Skeletal muscle tissue (tissue), 4 donors: Measurements from ENCODE around the gene CHID1. TPM values are rescaled to one million over a fixed set of nuclear protein-coding genes. Genes with fewer than 3 reads are reported as not detected.

Source experiments
- H3K27ac ChIP-seq: one replicate; pipeline ENCODE4 v1.7.0; 2013; ENCODE audit warnings: mild to moderate bottlenecking, low read depth, low read length, inconsistent platforms
- H3K27me3 ChIP-seq, 3 donors: one replicate each; pipeline ENCODE4 v1.7.0; 2013; ENCODE audit warnings: low read length in 3 of 3; ENCODE audit not compliant: control insufficient read depth in 3 of 3, insufficient read depth in 3 of 3
- H3K36me3 ChIP-seq, 3 donors: one replicate each; pipeline ENCODE4 v1.7.0; 2013; ENCODE audit warnings: low read length in 3 of 3; ENCODE audit not compliant: control insufficient read depth in 3 of 3, insufficient read depth in 3 of 3
- H3K4me1 ChIP-seq, 3 donors: one replicate each; pipeline ENCODE4 v1.7.0; 2013; ENCODE audit warnings: low read length in 3 of 3, mild to moderate bottlenecking in 3 of 3; ENCODE audit not compliant: control insufficient read depth in 3 of 3, insufficient read depth in 3 of 3
- H3K4me3 ChIP-seq, 3 donors: one replicate each; pipeline ENCODE4 v1.7.0; 2013; ENCODE audit warnings: low read length in 3 of 3
- H3K9ac ChIP-seq, 3 donors: one replicate each; pipeline ENCODE4 v1.7.0; 2013; ENCODE audit warnings: low read length in 3 of 3, mild to moderate bottlenecking in 3 of 3, moderate library complexity in 2 of 3, low read depth in 1 of 3
- H3K9me3 ChIP-seq, 3 donors: one replicate each; pipeline ENCODE4 v1.7.0; 2013; ENCODE audit warnings: low read length in 3 of 3; ENCODE audit not compliant: control insufficient read depth in 3 of 3
- total RNA-seq: library from RNA; depleted of rRNA; stranded (reverse); fragments of >200 nt; gene quantifications from one replicate; pipeline ENCODE4 v1.2.3, GENCODE V29; 2014
- donor health status: Osteomylitis.

Gene CHID1
- total RNA-seq, 1 donor from 2014 or later = 26.1 TPM

GRCh38 chr11:849104-849824 is 61.3 kb downstream of the CHID1 start:
- Histone ChIP-seq H3K36me3 (no peaks in the 10 kb centered on the region), H3K4me3 (no peak overlapping the region), H3K4me1 (peaks cover 28 to 41% (median 33%) of the 10 kb centered on the region in 3 donors), H3K9me3 (no peaks in the 10 kb centered on the region), H3K9ac (no peak overlapping the region), H3K27me3 (peaks cover 6 to 23% (median 12%) of the 10 kb centered on the region in 3 donors), H3K27ac (no peak overlapping the region)

DNA sequence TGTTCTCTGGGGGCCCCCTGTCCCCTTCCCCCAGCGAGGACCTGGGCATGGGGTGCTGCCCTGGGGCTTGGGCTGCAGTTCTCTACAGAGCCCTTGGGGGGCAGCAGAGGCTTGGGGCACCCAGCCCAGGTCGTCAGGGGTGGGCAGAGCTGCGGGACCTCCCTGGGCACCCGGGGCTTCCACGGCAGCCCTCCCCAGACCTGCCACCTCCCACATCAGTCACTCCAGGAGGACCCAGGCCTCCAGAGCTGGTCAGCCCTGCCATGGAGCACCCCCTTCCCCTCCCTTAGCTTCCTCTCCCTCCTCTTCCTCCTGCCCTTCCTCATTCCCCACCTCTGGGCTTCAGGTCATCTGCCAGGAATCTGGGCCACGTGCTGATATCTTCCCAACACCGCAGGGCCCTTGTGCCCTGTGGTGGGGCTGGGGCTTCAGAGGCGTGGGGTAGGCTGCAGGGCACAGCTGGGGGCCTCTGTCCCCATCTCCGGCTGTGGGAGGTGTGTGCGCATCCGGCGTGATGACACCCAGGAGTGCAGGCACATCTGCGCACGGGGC is 62.2 kb downstream of the CHID1 start:
- Histone ChIP-seq H3K9ac (peak overlapping the region in 1 of 3 donors; percentile 16), H3K27me3 (peaks cover 6 to 23% (median 12%) of the 10 kb centered on the region in 3 donors), H3K4me1 (peaks cover 28 to 48% (median 37%) of the 10 kb centered on the region in 3 donors), H3K36me3 (no peaks in the 10 kb centered on the region), H3K4me3 (no peak overlapping the region), H3K9me3 (no peaks in the 10 kb centered on the region), H3K27ac (no peak overlapping the region)

DNA sequence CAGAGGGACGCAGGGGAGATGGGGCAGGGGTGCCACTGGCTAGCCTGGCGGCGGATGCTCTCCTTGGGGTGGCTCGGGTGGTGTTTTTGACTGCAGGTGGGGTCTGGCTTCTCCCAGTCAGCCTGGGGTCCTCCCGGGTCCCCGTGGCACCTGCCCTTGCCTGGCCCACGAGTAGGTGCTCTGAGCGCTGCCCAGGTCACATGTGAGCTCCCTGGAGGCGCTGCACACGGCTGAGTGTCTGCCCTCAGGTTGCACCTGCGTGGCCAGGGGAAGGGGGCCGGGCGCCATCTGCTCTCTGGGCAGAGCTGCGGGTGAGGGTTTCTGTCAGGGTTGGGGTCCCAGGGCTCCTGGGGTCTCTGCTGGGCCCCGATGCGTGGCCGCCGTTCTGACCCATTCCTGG is 62.7 kb downstream of the CHID1 start:
- Histone ChIP-seq H3K27ac (no peak overlapping the region), H3K4me1 (peaks cover 28 to 52% (median 38%) of the 10 kb centered on the region in 3 donors), H3K9ac (peak overlapping the region in 1 of 3 donors; percentile 16), H3K36me3 (no peaks in the 10 kb centered on the region), H3K4me3 (no peak overlapping the region), H3K27me3 (peaks cover 6 to 23% (median 12%) of the 10 kb centered on the region in 3 donors), H3K9me3 (no peaks in the 10 kb centered on the region)

- Histone ChIP-seq H3K9me3 (no peaks in the 10 kb centered on the region), H3K9ac (peak overlapping the region in 1 of 3 donors; percentile 16), H3K27ac (no peak overlapping the region), H3K36me3 (no peaks in the 10 kb centered on the region), H3K27me3 (peaks cover 6 to 23% (median 12%) of the 10 kb centered on the region in 3 donors), H3K4me3 (no peak overlapping the region), H3K4me1 (peaks cover 28 to 52% (median 38%) of the 10 kb centered on the region in 3 donors)
Observed at GRCh38 chr11:846496-847098, 64.0 kb downstream of the CHID1 start.

GRCh38 chr11:845872-846495 is 64.6 kb downstream of the CHID1 start:
- Histone ChIP-seq H3K4me1 (peaks cover 29 to 58% (median 42%) of the 10 kb centered on the region in 3 donors), H3K4me3 (no peak overlapping the region), H3K27ac (peak overlapping the region; percentile 91), H3K36me3 (peaks cover 0 to 2% (median under 1%) of the 10 kb centered on the region in 3 donors), H3K27me3 (peaks cover 6 to 23% (median 12%) of the 10 kb centered on the region in 3 donors), H3K9me3 (no peaks in the 10 kb centered on the region), H3K9ac (peak overlapping the region in 1 of 3 donors; percentile 66)

GRCh38 chr11:844693-845644 is 65.6 kb downstream of the CHID1 start:
- H3K4me1 ChIP-seq = peaks cover 35 to 68% (median 51%) of the 10 kb centered on the region in 3 donors
- peaks cover 6 to 13% (median 12%) of the 10 kb centered on the region in 3 donors for H3K27me3 ChIP-seq
- H3K9ac ChIP-seq = peak overlapping the region in 1 of 3 donors; percentile 66
- peak overlapping the region; percentile 91 for H3K27ac ChIP-seq
- H3K4me3 ChIP-seq = peak overlapping the region; percentile 32 to 60 (median 48)
- H3K36me3 ChIP-seq = peaks cover 5 to 10% (median 10%) of the 10 kb centered on the region in 3 donors
- no peaks in the 10 kb centered on the region for H3K9me3 ChIP-seq

- Histone ChIP-seq H3K4me3 (peak overlapping the region; percentile 56 to 93 (median 88)), H3K27ac (peak overlapping the region; percentile 91), H3K4me1 (peaks cover 35 to 72% (median 52%) of the 10 kb centered on the region in 3 donors), H3K27me3 (peaks cover 6 to 11% (median 9%) of the 10 kb centered on the region in 3 donors), H3K36me3 (peaks cover 14 to 19% (median 18%) of the 10 kb centered on the region in 3 donors), H3K9me3 (no peaks in the 10 kb centered on the region), H3K9ac (peak overlapping the region; percentile 69 to 91 (median 74))
Observed at GRCh38 chr11:843818-844692, 66.6 kb downstream of the CHID1 start.

GRCh38 chr11:843086-843734 is 67.4 kb downstream of the CHID1 start:
- H3K9ac ChIP-seq = peak overlapping the region; percentile 69 to 91 (median 74)
- peaks cover 31 to 71% (median 51%) of the 10 kb centered on the region in 3 donors for H3K4me1 ChIP-seq
- H3K27me3 ChIP-seq = peaks cover 1 to 3% (median 2%) of the 10 kb centered on the region in 3 donors

More at GRCh38 chr11:843086-843734, 67.4 kb downstream of the CHID1 start:
- peaks cover 22 to 27% (median 25%) of the 10 kb centered on the region in 3 donors for H3K36me3 ChIP-seq
- peak overlapping the region; percentile 72 to 93 (median 88) for H3K4me3 ChIP-seq
- no peaks in the 10 kb centered on the region for H3K9me3 ChIP-seq
- peak overlapping the region; percentile 91 for H3K27ac ChIP-seq
